HG03432 (cell line): Measurements from ENCODE around the gene GPR15LG.
A peak's percentile ranks its signal among the peaks of the same experiment; 100 is the strongest.

Experiments used
- ATAC-seq: cut with Tn5 transposase; IDR thresholded peaks from one replicate; pipeline ENCODE4 v1.9.1; 2021; ENCODE audit warnings: mild to moderate bottlenecking, moderate library complexity; ENCODE audit not compliant: unreplicated experiment

Gene GPR15LG

GRCh38 chr10:84213076-84213475 is 39.5 kb downstream of the GPR15LG start:
- no peak for ATAC-seq

GRCh38 chr10:84214046-84214572 is 40.5 kb downstream of the GPR15LG start:
- ATAC-seq = peak; percentile 7

- ATAC-seq = peak; percentile 88
Observed at GRCh38 chr10:84214612-84215235, 41.1 kb downstream of the GPR15LG start.

- ATAC-seq = no peak
Observed at GRCh38 chr10:84216834-84217233, 43.2 kb downstream of the GPR15LG start.

GRCh38 chr10:84217746-84218145 is 44.1 kb downstream of the GPR15LG start:
- ATAC-seq = no peak

- ATAC-seq = no peak
Observed at GRCh38 chr10:84221916-84222315, 48.3 kb downstream of the GPR15LG start.

- ATAC-seq = no peak
Observed at GRCh38 chr10:84224411-84225028, 50.9 kb downstream of the GPR15LG start.

GRCh38 chr10:84225427-84226173 is 52.0 kb downstream of the GPR15LG start, which contains the start of gene LRIT2:
TSS of gene LRIT2 (minus strand) at chr10:84225544. CDS start at chr10:84225520, 24 bp downstream.
- no peak for ATAC-seq

GRCh38 chr10:84226616-84227015 is 53.0 kb downstream of the GPR15LG start:
- ATAC-seq = no peak

GRCh38 chr10:84227810-84228209 is 54.2 kb downstream of the GPR15LG start:
- no peak for ATAC-seq

- no peak for ATAC-seq
Observed at GRCh38 chr10:84230359-84230758, 56.8 kb downstream of the GPR15LG start.

GRCh38 chr10:84232376-84232775 is 58.8 kb downstream of the GPR15LG start:
- no peak for ATAC-seq

GRCh38 chr10:84233940-84234339 is 60.3 kb downstream of the GPR15LG start:
- no peak for ATAC-seq

- no peak for ATAC-seq
Observed at GRCh38 chr10:84234479-84234878, 60.9 kb downstream of the GPR15LG start.
